ENCODE data around the gene PPFIBP1. TPM values are rescaled to one million over a fixed set of nuclear protein-coding genes. Genes with fewer than 3 reads are reported as not detected.

Gene PPFIBP1
- total and polyA plus RNA-seq, 2 of the 13 experiments (the other 11 are each of a cell fraction or from before 2014, with no cell fraction given): 16.2 to 21.8 TPM

DNA sequence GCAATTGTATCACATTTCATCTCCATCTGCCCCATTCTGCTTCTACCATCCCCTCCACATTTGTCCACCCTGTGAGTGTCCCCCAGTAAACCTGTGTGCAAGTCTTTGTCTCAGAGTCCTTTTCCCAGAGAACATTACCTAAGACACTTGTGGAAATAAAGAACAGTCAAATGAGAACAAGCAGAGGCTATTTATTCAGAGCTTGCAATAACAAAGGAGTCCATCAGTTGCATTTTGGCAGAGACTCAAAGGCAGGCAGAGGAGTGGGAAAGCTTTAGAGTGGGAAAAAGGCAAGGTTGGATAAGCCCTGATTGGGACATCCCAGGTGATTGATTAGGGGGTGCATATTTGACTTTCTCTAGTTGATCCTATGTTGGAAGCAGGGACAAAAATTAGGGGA, 18.2 kb upstream of the PPFIBP1 start:
- no peak for FAIRE-seq
- intact Hi-C loops (cut with micrococcal nuclease; ENCODE audit: unreplicated experiment) (no loop called here), in situ Hi-C loops (cut with HindIII; ENCODE audit: extremely low pct_ligation_motif_present, low pct_unique_long_range_greater_than_20kb) (no loop called here)
- Histone ChIP-seq H3K36me3 (replicated peaks in 1 of 2; ENCODE audit: control insufficient read depth in 1 of 2, insufficient read depth in 2 of 2, low read length in 2 of 2) (no peaks in the 10 kb centered on the region), H3K27me3 (ENCODE audit: control insufficient read depth in 1 of 2, insufficient read depth in 2 of 2, low read length in 2 of 2) (no peaks in the 10 kb centered on the region; a peak in 1 of 5 replicates), H3K27ac (ENCODE audit: extremely low read length, insufficient read depth, low read length) (no peak overlapping the region), H3K79me2 (ENCODE audit: insufficient read depth, low read length) (no peaks in the 10 kb centered on the region), H3K4me1 (ENCODE audit: insufficient read depth, low read length) (no peaks in the 10 kb centered on the region), H4K20me1 (ENCODE audit: insufficient read depth, low read length) (no peaks in the 10 kb centered on the region), H3K9ac (ENCODE audit: insufficient read depth, low read depth, low read length) (no peak overlapping the region), H3K4me2 (ENCODE audit: low read depth, low read length) (no peak overlapping the region), H3K9me3 (ENCODE audit: low read length) (no peaks in the 10 kb centered on the region), H2AFZ (ENCODE audit: low read length) (no peak overlapping the region), H3K4me3 (replicated peaks in 1 of 3; ENCODE audit: insufficient read depth in 1 of 3, low read depth in 2 of 3, low read length in 3 of 3) (no peak overlapping the region)
- ChIA-PET POLR2A (no interaction called here), CTCF (ENCODE audit: low intra/inter-chr PET ratio, low total read pairs) (no interaction called here)
- DNase-seq (ENCODE audit: low spot score): no peak
- ATAC-seq: no peak
- BruUV-seq (replicated peaks): no TSS peak
- TF ChIP-seq, protein P1, sequence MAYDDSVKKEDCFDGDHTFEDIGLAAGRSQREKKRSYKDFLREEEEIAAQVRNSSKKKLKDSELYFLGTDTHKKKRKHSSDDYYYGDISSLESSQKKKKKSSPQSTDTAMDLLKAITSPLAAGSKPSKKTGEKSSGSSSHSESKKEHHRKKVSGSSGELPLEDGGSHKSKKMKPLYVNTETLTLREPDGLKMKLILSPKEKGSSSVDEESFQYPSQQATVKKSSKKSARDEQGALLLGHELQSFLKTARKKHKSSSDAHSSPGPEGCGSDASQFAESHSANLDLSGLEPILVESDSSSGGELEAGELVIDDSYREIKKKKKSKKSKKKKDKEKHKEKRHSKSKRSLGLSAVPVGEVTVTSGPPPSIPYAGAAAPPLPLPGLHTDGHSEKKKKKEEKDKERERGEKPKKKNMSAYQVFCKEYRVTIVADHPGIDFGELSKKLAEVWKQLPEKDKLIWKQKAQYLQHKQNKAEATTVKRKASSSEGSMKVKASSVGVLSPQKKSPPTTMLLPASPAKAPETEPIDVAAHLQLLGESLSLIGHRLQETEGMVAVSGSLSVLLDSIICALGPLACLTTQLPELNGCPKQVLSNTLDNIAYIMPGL (CRISPR knock-in tag; IDR thresholded peaks at IDR 0.05; ENCODE audit: borderline replicate concordance in 1 of 2, low read depth in 1 of 2): no peak
- TF ChIP-seq AGO1 (IDR thresholded peaks at IDR 0.05; ENCODE audit: low read depth, low read length, poor library complexity, severe bottlenecking) (no peak), ZNF773 (CRISPR knock-in tag; IDR thresholded peaks at IDR 0.05; ENCODE audit: borderline replicate concordance) (no peak), AKAP8 (CRISPR knock-in tag; IDR thresholded peaks at IDR 0.05) (no peak), HOXD1 (CRISPR knock-in tag; IDR thresholded peaks at IDR 0.05) (no peak), NFIC (IDR thresholded peaks at IDR 0.05; ENCODE audit: low read length) (no peak), ZNF260 (CRISPR knock-in tag; IDR thresholded peaks at IDR 0.05; ENCODE audit: borderline replicate concordance, low read depth) (no peak), FOXK1 (CRISPR knock-in tag; IDR thresholded peaks at IDR 0.05; ENCODE audit: borderline replicate concordance, low read depth) (no peak), ZNF230 (CRISPR knock-in tag; IDR thresholded peaks at IDR 0.05) (no peak)
- TF ChIP-seq, protein P2, sequence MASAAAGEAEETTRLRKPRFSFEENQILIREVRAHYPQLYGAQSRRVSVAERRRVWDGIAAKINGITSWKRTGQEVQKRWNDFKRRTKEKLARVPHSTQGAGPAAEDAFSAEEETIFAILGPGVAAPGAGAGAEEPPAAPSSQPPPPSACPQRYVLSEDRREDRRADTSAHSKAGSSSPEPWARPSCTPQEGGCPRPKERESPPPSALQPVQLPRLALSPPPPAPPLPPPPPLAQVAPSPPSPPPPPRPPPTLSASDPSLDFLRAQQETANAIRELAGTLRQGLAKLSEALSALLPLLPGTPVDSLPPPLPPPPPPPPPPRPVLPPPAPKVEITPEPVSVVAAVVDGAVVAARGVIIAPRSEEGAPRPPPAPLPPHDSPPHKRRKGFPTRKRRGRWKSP (CRISPR knock-in tag; IDR thresholded peaks at IDR 0.05): no peak
